ENCODE data around the gene PEX13. TPM values are rescaled to one million over a fixed set of nuclear protein-coding genes. Genes with fewer than 3 reads are reported as not detected.
"Not testable (repeated sequence)": the region's sequence is repeated elsewhere in the genome, so short reads cannot be mapped to it uniquely, and the experiment has no call there.

Gene PEX13
- total RNA-seq, 2 experiments from 2014 or later, result 20.3 to 20.6 TPM

GRCh38 chr2:60987041-60987440, 30.5 kb upstream of the PEX13 start:
- ChIA-PET POLR2A (interaction anchor here (0.9 kb wide), 1 partner anchor 106 kb away, joined by 4 read pairs; the partner anchor contains the start of gene REL), CTCF (interaction anchor here (0.6 to 2.2 kb wide), 3 partner anchors 12 to 196 kb away, joined by 3 to 10 read pairs (median 3); no protein-coding TSS in a partner anchor)
- peaks cover 5% of the 10 kb centered on the region for H3K9me3 Mint-ChIP-seq
- peaks cover 2% of the 10 kb centered on the region for H3K4me1 Mint-ChIP-seq
- no peak overlapping the region for H3K4me3 Mint-ChIP-seq
- no peak for DNase-seq
- H3K27ac Mint-ChIP-seq, result no peak overlapping the region
- no peaks in the 10 kb centered on the region for H3K27me3 Mint-ChIP-seq
- H3K36me3 Mint-ChIP-seq (ENCODE audit: low read depth), result peaks cover 15% of the 10 kb centered on the region

GRCh38 chr2:60987656-60988055, 29.9 kb upstream of the PEX13 start:
- peaks cover 19% of the 10 kb centered on the region for H3K36me3 Mint-ChIP-seq (ENCODE audit: low read depth)
- POLR2A ChIA-PET, DNase-seq, H3K27ac Mint-ChIP-seq, H3K4me1 Mint-ChIP-seq, H3K9me3 Mint-ChIP-seq, H3K4me3 Mint-ChIP-seq, H3K27me3 Mint-ChIP-seq: not testable (repeated sequence)
- CTCF ChIA-PET, result interaction anchor here (2.2 kb wide), 1 partner anchor 12 kb away, joined by 10 read pairs; no protein-coding TSS in a partner anchor

- POLR2A ChIA-PET, result no interaction called here
- no peak overlapping the region for H3K27ac Mint-ChIP-seq
These were observed 28.3 kb upstream of the PEX13 start for GRCh38 chr2:60989259-60989658.

GRCh38 chr2:60991644-60992043, 25.9 kb upstream of the PEX13 start:
- no peak overlapping the region for H3K27ac Mint-ChIP-seq
- peaks cover 7% of the 10 kb centered on the region for H3K9me3 Mint-ChIP-seq
- ChIA-PET POLR2A (interaction anchor here (1.1 kb wide), 1 partner anchor 28 kb away, joined by 3 read pairs; no protein-coding TSS in a partner anchor), CTCF (interaction anchor here (1.3 kb wide), 1 partner anchor 188 kb away, joined by 4 read pairs; no protein-coding TSS in a partner anchor)
- H3K4me3 Mint-ChIP-seq, result no peak overlapping the region
- H3K27me3 Mint-ChIP-seq, result no peaks in the 10 kb centered on the region
- no peak for DNase-seq
- peaks cover 10% of the 10 kb centered on the region for H3K4me1 Mint-ChIP-seq
- peaks cover 23% of the 10 kb centered on the region for H3K36me3 Mint-ChIP-seq (ENCODE audit: low read depth)

More at GRCh38 chr2:60989259-60989658, 28.3 kb upstream of the PEX13 start:
- CTCF ChIA-PET, result interaction anchor here (0.6 to 1.3 kb wide), 2 partner anchors 224 to 281 kb away, joined by 3 read pairs; no protein-coding TSS in a partner anchor
- no peaks in the 10 kb centered on the region for H3K27me3 Mint-ChIP-seq
- H3K9me3 Mint-ChIP-seq, result peaks cover 7% of the 10 kb centered on the region
- H3K36me3 Mint-ChIP-seq (ENCODE audit: low read depth), result peaks cover 23% of the 10 kb centered on the region
- H3K4me1 Mint-ChIP-seq, result peaks cover 10% of the 10 kb centered on the region
- no peak overlapping the region for H3K4me3 Mint-ChIP-seq
- no peak for DNase-seq

GRCh38 chr2:60992985-60993392, 24.5 kb upstream of the PEX13 start:
- Mint-ChIP-seq H3K9me3 (peaks cover 7% of the 10 kb centered on the region), H3K4me3 (peak overlapping the region; percentile 33), H3K27me3 (no peaks in the 10 kb centered on the region), H3K4me1 (peaks cover 10% of the 10 kb centered on the region), H3K27ac (peak overlapping the region; percentile 76), H3K36me3 (ENCODE audit: low read depth) (peaks cover 23% of the 10 kb centered on the region)
- CTCF ChIA-PET, result interaction anchor here (0.6 to 1.4 kb wide), 11 partner anchors 10 to 286 kb away, joined by 3 to 8 read pairs (median 4); partner anchors contain the start of gene PEX13
- POLR2A ChIA-PET, result interaction anchor here (1.1 to 1.8 kb wide), 4 partner anchors 27 to 112 kb away, joined by 3 to 8 read pairs (median 5); partner anchors contain the start of gene REL
- DNase-seq, result peak; percentile 26

GRCh38 chr2:60994131-60994530, 23.4 kb upstream of the PEX13 start:
- CTCF ChIA-PET, result interaction anchor here (1.6 to 1.8 kb wide), 2 partner anchors 198 to 287 kb away, joined by 3 to 5 read pairs; no protein-coding TSS in a partner anchor
- peaks cover 7% of the 10 kb centered on the region for H3K9me3 Mint-ChIP-seq
- H3K36me3 Mint-ChIP-seq (ENCODE audit: low read depth), result peaks cover 23% of the 10 kb centered on the region
- no peak for DNase-seq
- no peak overlapping the region for H3K4me3 Mint-ChIP-seq
- POLR2A ChIA-PET, result no interaction called here
- no peaks in the 10 kb centered on the region for H3K27me3 Mint-ChIP-seq
- peaks cover 10% of the 10 kb centered on the region for H3K4me1 Mint-ChIP-seq
- H3K27ac Mint-ChIP-seq, result no peak overlapping the region

- CTCF ChIA-PET, result interaction anchor here (0.6 to 5.4 kb wide), 26 partner anchors 12 to 324 kb away, joined by 3 to 55 read pairs (median 6); no protein-coding TSS in a partner anchor
- no peaks in the 10 kb centered on the region for H3K9me3 Mint-ChIP-seq
- no peak for DNase-seq
- POLR2A ChIA-PET, result interaction anchor here (0.6 to 1.3 kb wide), 6 partner anchors 18 to 243 kb away, joined by 3 to 5 read pairs (median 3); partner anchors contain the start of gene REL
- no peak overlapping the region for H3K27ac Mint-ChIP-seq
- no peaks in the 10 kb centered on the region for H3K36me3 Mint-ChIP-seq (ENCODE audit: low read depth)
- H3K27me3 Mint-ChIP-seq, result no peaks in the 10 kb centered on the region
- no peak overlapping the region for H3K4me3 Mint-ChIP-seq
- no peaks in the 10 kb centered on the region for H3K4me1 Mint-ChIP-seq
These were observed 18.6 kb upstream of the PEX13 start for GRCh38 chr2:60998628-60999545.

GRCh38 chr2:61005736-61006135, 11.8 kb upstream of the PEX13 start:
- no peaks in the 10 kb centered on the region for H3K27me3 Mint-ChIP-seq
- DNase-seq, result no peak
- H3K36me3 Mint-ChIP-seq (ENCODE audit: low read depth), result no peaks in the 10 kb centered on the region
- H3K27ac Mint-ChIP-seq, result no peak overlapping the region
- H3K4me1 Mint-ChIP-seq, result no peaks in the 10 kb centered on the region
- ChIA-PET CTCF (interaction anchor here (1.2 to 1.3 kb wide), 3 partner anchors 123 to 331 kb away, joined by 3 to 4 read pairs (median 3); no protein-coding TSS in a partner anchor), POLR2A (no interaction called here)
- H3K9me3 Mint-ChIP-seq, result no peaks in the 10 kb centered on the region
- no peak overlapping the region for H3K4me3 Mint-ChIP-seq

- no peak for DNase-seq
- Mint-ChIP-seq H3K9me3 (no peaks in the 10 kb centered on the region), H3K36me3 (ENCODE audit: low read depth) (no peaks in the 10 kb centered on the region), H3K4me1 (no peaks in the 10 kb centered on the region), H3K27ac (no peak overlapping the region), H3K4me3 (no peak overlapping the region), H3K27me3 (no peaks in the 10 kb centered on the region)
- POLR2A ChIA-PET, result no interaction called here
- CTCF ChIA-PET, result interaction anchor here (1.2 to 1.3 kb wide), 2 partner anchors 124 to 299 kb away, joined by 3 read pairs; no protein-coding TSS in a partner anchor
These were observed 10.9 kb upstream of the PEX13 start for GRCh38 chr2:61006486-61007105.

GRCh38 chr2:61009355-61009754, 8.2 kb upstream of the PEX13 start:
- ChIA-PET CTCF (no interaction called here), POLR2A (no interaction called here)
- Mint-ChIP-seq H3K36me3 (ENCODE audit: low read depth) (no peaks in the 10 kb centered on the region), H3K4me1 (peaks cover 7% of the 10 kb centered on the region), H3K27me3 (no peaks in the 10 kb centered on the region), H3K27ac (no peak overlapping the region), H3K9me3 (no peaks in the 10 kb centered on the region), H3K4me3 (no peak overlapping the region)
- DNase-seq, result no peak

GRCh38 chr2:61011678-61012077, 5.8 kb upstream of the PEX13 start:
- no peaks in the 10 kb centered on the region for H3K27me3 Mint-ChIP-seq
- no peaks in the 10 kb centered on the region for H3K9me3 Mint-ChIP-seq
- H3K36me3 Mint-ChIP-seq (ENCODE audit: low read depth), result no peaks in the 10 kb centered on the region
- CTCF ChIA-PET, result interaction anchor here (1.6 kb wide), 1 partner anchor 14 kb away, joined by 6 read pairs; no protein-coding TSS in a partner anchor
- peaks cover 27% of the 10 kb centered on the region for H3K4me1 Mint-ChIP-seq
- no peak overlapping the region for H3K27ac Mint-ChIP-seq
- no peak for DNase-seq
- POLR2A ChIA-PET, result no interaction called here
- H3K4me3 Mint-ChIP-seq, result no peak overlapping the region

- CTCF ChIA-PET, result interaction anchor here (1.6 kb wide), 1 partner anchor 13 kb away, joined by 6 read pairs; no protein-coding TSS in a partner anchor
- H3K9me3 Mint-ChIP-seq; H3K27ac Mint-ChIP-seq; H3K36me3 Mint-ChIP-seq (ENCODE audit: low read depth); H3K27me3 Mint-ChIP-seq; DNase-seq; H3K4me3 Mint-ChIP-seq; POLR2A ChIA-PET: not testable (repeated sequence)
- H3K4me1 Mint-ChIP-seq, result peaks cover 29% of the 10 kb centered on the region
These were observed 5.2 kb upstream of the PEX13 start for GRCh38 chr2:61012303-61012702.

- no peaks in the 10 kb centered on the region for H3K9me3 Mint-ChIP-seq
- H3K4me1 Mint-ChIP-seq, result peaks cover 33% of the 10 kb centered on the region
- H3K27me3 Mint-ChIP-seq, result no peaks in the 10 kb centered on the region
- no peak overlapping the region for H3K27ac Mint-ChIP-seq
- DNase-seq, result no peak
- POLR2A ChIA-PET, result no interaction called here
- no peak overlapping the region for H3K4me3 Mint-ChIP-seq
- CTCF ChIA-PET, result no interaction called here
- no peaks in the 10 kb centered on the region for H3K36me3 Mint-ChIP-seq (ENCODE audit: low read depth)
These were observed 4.1 kb upstream of the PEX13 start for GRCh38 chr2:61013382-61013781.
